Measurements from ENCODE around the gene TEDC1.

- TF ChIP-seq TSHZ2 (CRISPR knock-in tag; IDR thresholded peaks at IDR 0.05) = no peak
- no peak for TF ChIP-seq RARB (CRISPR knock-in tag; IDR thresholded peaks at IDR 0.05)
- TF ChIP-seq ZFP3 (CRISPR knock-in tag; IDR thresholded peaks at IDR 0.05) = no peak
- no peak for TF ChIP-seq TCF4 (CRISPR knock-in tag; IDR thresholded peaks at IDR 0.05; ENCODE audit: borderline replicate concordance)
- TF ChIP-seq ZFP30 (CRISPR knock-in tag; IDR thresholded peaks at IDR 0.05) = no peak
- no peak for TF ChIP-seq CREB5 (CRISPR knock-in tag; IDR thresholded peaks at IDR 0.05; ENCODE audit: low read depth)
- no peak for TF ChIP-seq PATZ1 (CRISPR knock-in tag; IDR thresholded peaks at IDR 0.05; ENCODE audit: borderline replicate concordance)
- no peak for TF ChIP-seq ARNTL (CRISPR knock-in tag; IDR thresholded peaks at IDR 0.05; ENCODE audit: borderline replicate concordance, low read depth)
- TF ChIP-seq ZNF70 (CRISPR knock-in tag; IDR thresholded peaks at IDR 0.05) = no peak
Measured at GRCh38 chr14:105477660-105478397, 13.2 kb upstream of the TEDC1 start.

Measured in SK-N-SH treated with all-trans-retinoic acid at 6 μM for 48 hours (cell line).